Neuronal stem cell (in vitro differentiated cells): ENCODE measurements around the gene TCF7L2.
A peak's percentile ranks its signal among the peaks of the same experiment; 100 is the strongest.

Experiments used
- DNase-seq: peaks from one replicate; pipeline ENCODE4 v3.0.0-alpha.2; 2013; ENCODE audit warnings: low spot score
- H2AFZ ChIP-seq: one replicate; pipeline ENCODE4 v1.6.1; 2013; ENCODE audit warnings: mild to moderate bottlenecking, low read length, inconsistent platforms
- H2AK5ac ChIP-seq: 2 replicates; pipeline ENCODE4 v1.6.1; 2013; ENCODE audit warnings: low read depth, mild to moderate bottlenecking, inconsistent platforms, low read length, moderate library complexity, mixed read lengths
- H2BK120ac ChIP-seq: 2 replicates; pipeline ENCODE4 v1.6.1; 2013; ENCODE audit warnings: low read depth, mild to moderate bottlenecking, inconsistent platforms, low read length, moderate library complexity, mixed read lengths
- H2BK12ac ChIP-seq: one replicate; pipeline ENCODE4 v1.6.1; 2013; ENCODE audit warnings: low read length, inconsistent platforms
- H2BK15ac ChIP-seq: 2 replicates; pipeline ENCODE4 v1.6.1; 2013; ENCODE audit warnings: mild to moderate bottlenecking, low read length, inconsistent platforms, mixed read lengths
- H2BK5ac ChIP-seq: one replicate; pipeline ENCODE4 v1.6.1; 2013; ENCODE audit warnings: inconsistent platforms, mild to moderate bottlenecking, low read length, moderate library complexity
- H3K14ac ChIP-seq: one replicate; pipeline ENCODE4 v1.6.1; 2013; ENCODE audit warnings: low read length, inconsistent platforms
- H3K18ac ChIP-seq: 2 replicates; pipeline ENCODE4 v1.6.1; 2013; ENCODE audit warnings: low read length, inconsistent platforms
- H3K23ac ChIP-seq: 2 replicates; pipeline ENCODE4 v1.6.1; 2013; ENCODE audit warnings: low read depth, mild to moderate bottlenecking, mixed read lengths, low read length, inconsistent platforms; ENCODE audit not compliant: poor library complexity
- H3K27ac ChIP-seq: replicated peaks from 3 replicates; pipeline ENCODE4 v1.5.1; 2013; ENCODE audit warnings: low read length, inconsistent platforms
- H3K27me3 ChIP-seq, 3 experiments: 2 replicates each; pipeline ENCODE4 v1.6.1; 2013; ENCODE audit warnings: low read length in 3 of 3, mild to moderate bottlenecking in 2 of 3, inconsistent platforms in 1 of 3, low read depth in 1 of 3, mixed read lengths in 1 of 3, moderate library complexity in 1 of 3; ENCODE audit not compliant: control insufficient read depth in 3 of 3, insufficient read depth in 3 of 3
- H3K36me3 ChIP-seq, 2 donors: replicated peaks in 1 of 2; 2 replicates each; pipeline ENCODE4 v1.6.1; 2013; ENCODE audit warnings: low read length in 2 of 2; ENCODE audit not compliant: control insufficient read depth in 2 of 2, insufficient read depth in 2 of 2
- H3K4ac ChIP-seq: 2 replicates; pipeline ENCODE4 v1.6.1; 2013; ENCODE audit warnings: inconsistent platforms, mild to moderate bottlenecking, low read length, moderate library complexity
- H3K4me1 ChIP-seq, 2 donors: 1 replicate in 1 of 2; 2 replicates in 1 of 2; pipeline ENCODE4 v1.6.1; 2013; ENCODE audit warnings: low read length in 2 of 2, low read depth in 1 of 2; ENCODE audit not compliant: control insufficient read depth in 2 of 2, insufficient read depth in 1 of 2
- H3K4me2 ChIP-seq: one replicate; pipeline ENCODE4 v1.6.1; 2013; ENCODE audit warnings: mild to moderate bottlenecking, low read length, inconsistent platforms; ENCODE audit not compliant: insufficient read depth, poor library complexity, severe bottlenecking
- H3K4me3 ChIP-seq, 2 donors: 2 replicates each; pipeline ENCODE4 v1.5.1; 2013; ENCODE audit warnings: low read length in 2 of 2, mild to moderate bottlenecking in 2 of 2, inconsistent platforms in 1 of 2, moderate library complexity in 1 of 2
- H3K79me1 ChIP-seq: one replicate; pipeline ENCODE4 v1.6.1; 2013; ENCODE audit warnings: low read depth, mild to moderate bottlenecking, inconsistent platforms, low read length, moderate library complexity
- H3K9ac ChIP-seq: one replicate; pipeline ENCODE4 v1.6.1; 2013; ENCODE audit warnings: mild to moderate bottlenecking, low read depth, low read length, inconsistent platforms; ENCODE audit not compliant: poor library complexity
- H3K9me3 ChIP-seq, 2 donors: replicated peaks in 1 of 2; 2 replicates each; pipeline versions ENCODE3 to v1.6.1; 2013; ENCODE audit warnings: low read length in 2 of 2, mild to moderate bottlenecking in 2 of 2, inconsistent platforms in 1 of 2, low read depth in 1 of 2, mixed read lengths in 1 of 2, moderate library complexity in 1 of 2; ENCODE audit not compliant: control insufficient read depth in 2 of 2, insufficient read depth in 1 of 2
- H4K8ac ChIP-seq: one replicate; pipeline ENCODE4 v1.6.1; 2013; ENCODE audit warnings: low read depth, mild to moderate bottlenecking, inconsistent platforms, low read length, moderate library complexity
- H4K91ac ChIP-seq: one replicate; pipeline ENCODE4 v1.6.1; 2013; ENCODE audit warnings: low read length, low read depth, mild to moderate bottlenecking, inconsistent platforms; ENCODE audit not compliant: poor library complexity
- WGBS, 2 donors: extraction: QIAGEN DNeasy Blood & Tissue Kit; methylation state at CpG; one replicate each; pipeline ENCODE4 v1.1.7; 2013; ENCODE audit warnings: missing lambda C conversion rate in 2 of 2, mixed read lengths in 1 of 2; ENCODE audit not compliant: insufficient read length in 2 of 2, insufficient replicate concordance in 1 of 2; ENCODE audit errors: extremely low coverage in 2 of 2; 5-methylcytosine and 5-hydroxymethylcytosine counted together

TCF7L2 gene

GRCh38 chr10:112954974-112955581 is 5.0 kb downstream of the TCF7L2 start:
- H2BK5ac ChIP-seq: no peak overlapping the region
- H3K14ac ChIP-seq: no peak overlapping the region
- no peak overlapping the region for H2AK5ac ChIP-seq
- peak overlapping the region in 1 of 2 donors; percentile 21 for H3K4me3 ChIP-seq
- no peak overlapping the region for H3K4ac ChIP-seq
- no peak overlapping the region for H3K23ac ChIP-seq
- no peak overlapping the region for H3K9ac ChIP-seq
- no peak for DNase-seq
- H3K4me1 ChIP-seq: peaks cover 23 to 56% of the 10 kb centered on the region in 2 donors
- H4K8ac ChIP-seq: no peak overlapping the region
- H3K36me3 ChIP-seq: peaks cover 0 to 20% of the 10 kb centered on the region in 2 donors
- peak overlapping the region; percentile 46 for H3K4me2 ChIP-seq
- no peak overlapping the region for H2BK15ac ChIP-seq
- peak overlapping the region; percentile 17 for H3K27ac ChIP-seq
- no peak overlapping the region for H2AFZ ChIP-seq
- no peak overlapping the region for H2BK12ac ChIP-seq
- H3K9me3 ChIP-seq: no peaks in the 10 kb centered on the region
- no peak overlapping the region for H4K91ac ChIP-seq
- WGBS, 2 donors: no CpG with 5 or more reads among the region's 7 CpGs
- H3K27me3 ChIP-seq: no peaks in the 10 kb centered on the region
- no peak overlapping the region for H3K18ac ChIP-seq
- H2BK120ac ChIP-seq: no peak overlapping the region
- H3K79me1 ChIP-seq: no peaks in the 10 kb centered on the region

GRCh38 chr10:112955582-112956421 is 5.8 kb downstream of the TCF7L2 start:
- Histone ChIP-seq H3K36me3 (peaks cover 0 to 26% of the 10 kb centered on the region in 2 donors), H4K8ac (no peak overlapping the region), H3K4me1 (peaks cover 28 to 60% of the 10 kb centered on the region in 2 donors), H3K23ac (no peak overlapping the region), H3K4me3 (peak overlapping the region in 1 of 2 donors; percentile 21), H3K9me3 (no peaks in the 10 kb centered on the region), H2BK12ac (no peak overlapping the region), H3K4ac (no peak overlapping the region), H2BK15ac (no peak overlapping the region), H4K91ac (no peak overlapping the region), H3K9ac (no peak overlapping the region), H2BK120ac (no peak overlapping the region), H2AFZ (no peak overlapping the region), H3K4me2 (peak overlapping the region; percentile 46), H3K27me3 (no peaks in the 10 kb centered on the region), H3K27ac (peak overlapping the region; percentile 17), H2BK5ac (no peak overlapping the region), H3K79me1 (no peaks in the 10 kb centered on the region), H3K18ac (no peak overlapping the region), H2AK5ac (no peak overlapping the region), H3K14ac (no peak overlapping the region)
- no CpG with 5 or more reads among the region's 12 CpGs for WGBS, 2 donors
- no peak for DNase-seq

GRCh38 chr10:112956631-112957350 is 6.7 kb downstream of the TCF7L2 start:
- WGBS, 2 donors: no CpG with 5 or more reads among the region's 10 CpGs
- Histone ChIP-seq H3K27ac (peak overlapping the region; percentile 36), H3K18ac (no peak overlapping the region), H4K91ac (no peak overlapping the region), H3K9ac (no peak overlapping the region), H3K4me2 (no peak overlapping the region), H3K79me1 (no peaks in the 10 kb centered on the region), H3K36me3 (peaks cover 0 to 33% of the 10 kb centered on the region in 2 donors), H2BK12ac (no peak overlapping the region), H2BK120ac (no peak overlapping the region), H3K4me1 (peaks cover 31 to 60% of the 10 kb centered on the region in 2 donors), H3K9me3 (no peaks in the 10 kb centered on the region), H3K27me3 (no peaks in the 10 kb centered on the region), H3K23ac (no peak overlapping the region), H3K4me3 (no peak overlapping the region), H3K4ac (no peak overlapping the region), H2AFZ (no peak overlapping the region), H2AK5ac (no peak overlapping the region), H2BK5ac (no peak overlapping the region), H2BK15ac (no peak overlapping the region), H3K14ac (no peak overlapping the region), H4K8ac (no peak overlapping the region)
- no peak for DNase-seq

- H2BK5ac ChIP-seq: no peak overlapping the region
- H3K4me2 ChIP-seq: no peak overlapping the region
- no peak overlapping the region for H2AK5ac ChIP-seq
- DNase-seq: no peak
- no peak overlapping the region for H3K14ac ChIP-seq
- H3K27me3 ChIP-seq: no peaks in the 10 kb centered on the region
- H3K79me1 ChIP-seq: no peaks in the 10 kb centered on the region
- H3K23ac ChIP-seq: no peak overlapping the region
- H2BK12ac ChIP-seq: no peak overlapping the region
- H3K4ac ChIP-seq: no peak overlapping the region
- no CpG with 5 or more reads among the region's 4 CpGs for WGBS, 2 donors
- peaks cover 0 to 39% of the 10 kb centered on the region in 2 donors for H3K36me3 ChIP-seq
- no peak overlapping the region for H4K8ac ChIP-seq
- H3K9me3 ChIP-seq: no peaks in the 10 kb centered on the region
- H2BK120ac ChIP-seq: no peak overlapping the region
- H3K27ac ChIP-seq: peak overlapping the region; percentile 14
- no peak overlapping the region for H3K9ac ChIP-seq
- peaks cover 31 to 61% of the 10 kb centered on the region in 2 donors for H3K4me1 ChIP-seq
- H2AFZ ChIP-seq: no peak overlapping the region
- no peak overlapping the region for H2BK15ac ChIP-seq
- H4K91ac ChIP-seq: no peak overlapping the region
- H3K4me3 ChIP-seq: no peak overlapping the region
- H3K18ac ChIP-seq: no peak overlapping the region
These were observed 7.6 kb downstream of the TCF7L2 start for GRCh38 chr10:112957640-112958092.
